Adrenal gland (tissue), 12 donors: ENCODE results near the gene IL4R. TPM values are rescaled to one million over a fixed set of nuclear protein-coding genes. Genes with fewer than 3 reads are reported as not detected.

Experiments used
- DNase-seq, 7 donors: peaks; one replicate each; pipeline ENCODE4 v3.0.0-alpha.2; 2019 to 2020
- H3K27ac ChIP-seq, 5 donors: fragments of 200-600 bp; sonication (generic) in 4 of 5; 1 replicate in 3 of 5; 2 replicates in 2 of 5; pipeline versions ENCODE4 v1.5.1 to v1.8.0; 2016 to 2020; ENCODE audit warnings: mild to moderate bottlenecking in 1 of 5
- H3K27me3 ChIP-seq: fragments of 200-600 bp; 2 replicates; pipeline ENCODE4 v1.8.0; 2021
- H3K36me3 ChIP-seq, 2 donors: fragments of 200-600 bp; replicated peaks in 1 of 2; 1 replicate in 1 of 2; 2 replicates in 1 of 2; pipeline versions ENCODE4 v1.5.1 to v1.8.0; 2018 to 2022
- H3K4me1 ChIP-seq, 2 donors: fragments of 200-600 bp; replicated peaks in 1 of 2; 1 replicate in 1 of 2; 2 replicates in 1 of 2; pipeline versions ENCODE4 v1.5.1 to v1.8.0; 2018 to 2021
- H3K4me3 ChIP-seq, 4 donors: fragments of 200-600 bp; sonication (generic) in 3 of 4; one replicate each; pipeline ENCODE4 v1.5.1; 2016 to 2018
- H3K9me3 ChIP-seq, 3 donors: fragments of 200-600 bp; sonication (generic) in 1 of 3; replicated peaks in 1 of 3; 1 replicate in 2 of 3; 2 replicates in 1 of 3; pipeline versions ENCODE4 v1.5.1 to v1.8.0; 2016 to 2021
- CTCF ChIP-seq, 6 experiments: fragments of 450-650 bp in 4 of 6; fragments of 200-600 bp in 2 of 6; sonication (generic) in 1 of 6; IDR thresholded peaks; 1 replicate in 5 of 6; 2 replicates in 1 of 6; pipeline versions ENCODE4 v1.5.1 to v1.8.0; 2016 to 2021; ENCODE audit warnings: antibody characterized with exemption in 6 of 6, mild to moderate bottlenecking in 2 of 6, moderate library complexity in 1 of 6
- POLR2A ChIP-seq, 2 donors: fragments of 450-650 bp; IDR thresholded peaks; one replicate each; pipeline ENCODE4 v1.6.1; 2017; ENCODE audit warnings: antibody characterized with exemption in 2 of 2, mild to moderate bottlenecking in 2 of 2, moderate library complexity in 1 of 2
- WGBS, 4 donors: extraction: QIAGEN DNeasy Blood & Tissue Kit in 2 of 4; methylation state at CpG; one replicate each; pipeline versions ENCODE4 v1.1.5 to v1.1.7; 2013 to 2017; 5-methylcytosine and 5-hydroxymethylcytosine counted together
- intact Hi-C, 2 donors: fragments of 100-400 bp; cut with DNase I; formaldehyde crosslinking; loops; one replicate each; pipeline versions ENCODE4 v1.14.1 to v1.15.0; 2022 to 2023
- polyA plus RNA-seq, 3 donors: library from polyadenylated mRNA; stranded (reverse); fragments of 200-250 nt in 2 of 3; fragments of 350-450 nt in 1 of 3; fragmentation: Illumina TruSeq in 1 of 3; extraction: RNeasy Lipid Tissue Mini Kit (QIAGEN cat#74804) in 1 of 3; gene quantifications; one replicate each; pipeline ENCODE4 v1.2.3, GENCODE V29; 2013 to 2014
- total RNA-seq, 9 donors: library from RNA; depleted of rRNA in 4 of 9; stranded (reverse); fragments of >200 nt in 4 of 9; fragments of 120-200 nt in 1 of 9; fragmentation: NEBNext Ultra II Directional in 1 of 9; extraction: Animal tissue kit (Norgen Biotek cat#: 25700) in 1 of 9; gene quantifications; one replicate each; pipeline versions ENCODE4 v1.1.0 to v1.2.4, GENCODE V29; 2013 to 2023
- donor health status: healthy with polysubstance abuse.
- donor health status: Bipolar disorder and iron deficiency.
- donor health status: DM: yes; HTN: yes; CAD: no.
- donor health status: DM: no; HTN: no; CAD: no.
- donor health status: DM: no; HTN: no; CAD: no.
- donor health status: DM: yes; HTN: yes; CAD: no.

Gene IL4R
- total and polyA plus RNA-seq, 12 donors, result 3.1 to 142 (median 50.0) TPM

DNA sequence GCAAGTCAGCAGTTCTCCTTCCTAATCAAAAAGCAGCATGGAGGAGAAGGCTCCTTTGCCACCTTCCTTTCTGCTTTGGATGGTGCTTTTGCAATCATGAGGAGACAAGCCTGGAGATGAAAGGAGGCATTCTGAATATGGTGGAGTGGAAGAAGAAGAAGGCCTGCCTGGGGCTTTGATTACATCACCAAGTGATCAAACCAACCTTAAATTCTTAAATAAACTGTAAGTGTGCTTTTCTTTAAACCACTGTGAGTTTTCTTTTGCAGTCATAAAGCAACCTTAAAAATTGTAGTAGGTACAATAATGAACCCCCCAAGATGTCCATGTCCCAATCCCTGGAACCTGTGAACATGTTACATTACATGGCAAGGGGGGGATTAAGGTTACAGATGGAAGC is 56.5 kb downstream of the IL4R start:
- Histone ChIP-seq H3K36me3 (no peaks in the 10 kb centered on the region), H3K27me3 (no peaks in the 10 kb centered on the region), H3K4me1 (peaks cover 0 to 12% of the 10 kb centered on the region in 2 donors), H3K27ac (no peak overlapping the region), H3K9me3 (no peaks in the 10 kb centered on the region), H3K4me3 (no peak overlapping the region)
- DNase-seq, result peak in 1 of 7 donors; percentile 0
- intact Hi-C loops, result loop anchor here (5.0 to 10.0 kb wide), 2 partner anchors 84 to 193 kb away; no protein-coding TSS in a partner anchor
- no peak for TF ChIP-seq POLR2A (IDR thresholded peaks at IDR 0.05)
- no peak for TF ChIP-seq CTCF (IDR thresholded peaks at IDR 0.05)

GRCh38 chr16:27373312-27373711 is 59.5 kb downstream of the IL4R start:
- 86 to 90% (median 89%) methylated on average over 3 of the region's 3 CpGs for WGBS, 4 donors
- Histone ChIP-seq H3K4me3 (no peak overlapping the region), H3K27ac (no peak overlapping the region), H3K9me3 (no peaks in the 10 kb centered on the region), H3K27me3 (no peaks in the 10 kb centered on the region), H3K36me3 (no peaks in the 10 kb centered on the region), H3K4me1 (no peaks in the 10 kb centered on the region)
- no peak for DNase-seq
- intact Hi-C loops, result loop anchor here (5.0 to 10.0 kb wide), 2 partner anchors 81 to 196 kb away; no protein-coding TSS in a partner anchor
- TF ChIP-seq POLR2A (IDR thresholded peaks at IDR 0.05), result no peak
- no peak for TF ChIP-seq CTCF (IDR thresholded peaks at IDR 0.05)

DNA sequence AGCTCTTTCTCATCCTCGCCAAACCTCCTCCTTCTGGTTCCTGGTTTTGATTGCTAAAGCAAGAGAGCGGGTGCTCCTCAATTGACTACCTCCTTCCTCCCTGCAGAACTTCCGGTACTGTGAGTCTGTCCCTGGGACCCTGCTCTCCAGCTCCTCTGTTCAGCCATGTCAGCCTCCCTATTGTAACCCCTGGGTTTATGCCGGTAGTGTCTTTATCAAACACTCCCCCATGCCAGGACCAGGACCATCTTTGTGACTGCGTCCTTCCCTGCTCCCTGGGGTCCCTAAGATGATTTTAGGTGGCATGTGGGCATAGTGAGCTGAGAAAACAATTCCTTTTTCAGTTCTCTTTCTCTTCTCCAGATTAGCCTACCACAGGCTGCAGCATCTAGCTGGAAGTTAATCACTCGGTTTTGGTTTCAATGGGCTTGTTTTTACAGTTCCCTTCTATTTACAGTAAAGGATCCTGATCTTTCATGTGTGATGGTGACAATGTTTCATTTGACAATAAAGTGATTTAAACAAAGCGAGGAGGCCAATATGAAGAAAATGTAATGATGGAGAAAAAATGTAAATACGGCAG is 60.5 kb downstream of the IL4R start:
- peak in 3 of 7 donors; percentile 15 to 41 (median 17) for DNase-seq
- intact Hi-C loops, result loop anchor here (5.0 to 10.0 kb wide), 2 partner anchors 80 to 197 kb away; no protein-coding TSS in a partner anchor

More for the DNA sequence above, 60.5 kb downstream of the IL4R start:
- 70 to 78% (median 75%) methylated on average over 8 of the region's 8 CpGs for WGBS, 4 donors
- TF ChIP-seq POLR2A (IDR thresholded peaks at IDR 0.05) (no peak), CTCF (IDR thresholded peaks at IDR 0.05) (no peak)
- Histone ChIP-seq H3K4me1 (no peaks in the 10 kb centered on the region), H3K36me3 (no peaks in the 10 kb centered on the region), H3K27ac (peak overlapping the region in 2 of 5 donors; percentile 42), H3K27me3 (no peaks in the 10 kb centered on the region), H3K9me3 (no peaks in the 10 kb centered on the region), H3K4me3 (no peak overlapping the region)
